NCI-H1930 (cell line): ENCODE results near the gene RIBC2.
"Not testable (repeated sequence)": the region's sequence is repeated elsewhere in the genome, so short reads cannot be mapped to it uniquely, and the experiment has no call there.

ENCODE experiments used
- DNase-seq, 2 experiments: peaks; one replicate each; lab custom pipeline; 2025; lab: John Stamatoyannopoulos, UW

The RIBC2 gene

GRCh38 chr22:45413368-45414211 is at the start of gene RIBC2, which contains the start of gene SMC1B:
Gene RIBC2 (plus strand): TSS chr22:45413693. CDS start chr22:45413887, 194 bp downstream.
Gene SMC1B (minus strand): TSS chr22:45413599. CDS start chr22:45413567, 32 bp downstream.
- DNase-seq = peak; percentile 95 to 96

DNA sequence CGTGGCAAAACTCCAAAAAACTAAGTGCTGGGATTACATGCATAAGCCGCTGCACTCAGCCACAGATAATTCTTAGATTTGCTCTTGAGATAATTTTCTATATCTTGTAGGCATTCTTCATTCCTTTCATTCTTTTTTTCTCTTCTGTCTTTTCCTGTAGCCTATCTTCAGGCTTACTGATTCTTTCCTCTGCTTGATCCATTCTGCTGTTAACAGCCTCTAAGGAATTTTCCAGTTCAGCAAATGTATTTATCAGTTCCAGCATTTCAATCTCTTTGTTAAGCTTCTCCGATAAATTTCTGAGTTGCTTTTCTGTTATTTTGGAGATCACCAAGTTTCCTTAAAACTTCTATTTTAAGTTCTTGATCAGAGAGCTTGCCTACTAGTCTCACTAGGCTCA is 46.8 kb upstream of the RIBC2 start:
- DNase-seq = no peak

- not testable (repeated sequence) for DNase-seq
Measured at GRCh38 chr22:45373592-45373991, 39.9 kb upstream of the RIBC2 start.

GRCh38 chr22:45376009-45376408 is 37.5 kb upstream of the RIBC2 start:
- DNase-seq = no peak

- DNase-seq = no peak
Measured at GRCh38 chr22:45376703-45377102, 36.8 kb upstream of the RIBC2 start.

DNA sequence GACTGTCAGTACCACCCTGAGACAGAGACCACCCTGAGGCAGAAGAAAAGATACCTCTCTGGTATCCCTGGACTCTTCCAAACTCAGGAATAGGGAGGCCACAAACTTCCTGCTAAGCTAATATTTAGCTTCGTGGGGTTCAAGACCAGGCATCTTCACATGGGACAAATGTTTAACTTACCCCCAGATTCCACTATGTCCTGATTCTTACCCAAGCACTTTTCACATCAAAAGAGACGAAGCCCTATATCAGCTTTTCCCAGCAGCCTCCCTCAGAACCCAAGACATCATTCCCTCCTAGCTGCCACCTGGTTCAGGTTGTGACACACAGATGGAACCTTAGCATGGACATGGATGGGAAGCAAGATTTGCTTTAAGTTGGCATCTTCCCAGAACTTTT is 32.1 kb upstream of the RIBC2 start:
- no peak for DNase-seq

- no peak for DNase-seq
Measured at GRCh38 chr22:45389546-45389945, 23.9 kb upstream of the RIBC2 start.

DNA sequence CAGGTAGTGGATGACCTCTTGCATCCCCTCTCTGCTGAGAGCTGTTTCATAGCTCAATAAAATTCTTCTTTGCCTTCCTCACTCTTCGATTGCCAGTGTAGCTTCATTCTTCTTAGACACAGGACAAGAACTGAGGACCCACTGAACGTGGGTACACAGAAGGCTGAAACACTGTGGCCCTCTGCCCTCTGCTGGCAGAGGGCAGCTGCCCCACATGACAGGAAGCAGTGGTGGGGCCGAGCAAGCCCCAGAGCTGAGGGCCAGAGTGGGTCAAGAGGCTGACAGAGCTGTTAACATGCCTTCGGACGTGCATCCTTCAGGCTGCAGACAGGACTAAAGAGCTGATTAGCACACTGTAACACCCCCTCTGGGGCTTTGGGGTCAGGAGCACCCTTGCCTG is 15.7 kb upstream of the RIBC2 start:
- no peak for DNase-seq

DNA sequence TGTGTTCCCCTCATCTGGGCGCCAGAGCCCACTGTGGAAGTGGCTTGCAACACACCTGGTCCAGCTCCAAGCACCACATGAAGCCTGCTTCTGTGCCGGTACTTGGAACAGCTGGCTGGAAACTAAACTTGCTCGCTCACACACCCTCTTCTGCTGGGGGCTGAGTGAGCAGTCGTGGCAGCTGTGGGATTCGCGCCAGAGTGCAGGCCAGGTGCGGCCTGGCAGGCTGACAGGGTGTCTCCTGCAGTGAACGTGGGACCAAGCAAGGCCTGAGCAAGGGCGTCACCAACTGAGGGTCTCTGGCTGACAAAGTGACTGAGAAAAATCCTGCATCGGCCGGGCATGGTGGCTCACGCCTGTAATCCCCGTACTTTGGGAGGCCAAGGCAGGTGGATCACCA is 15.3 kb upstream of the RIBC2 start:
- no peak for DNase-seq

DNA sequence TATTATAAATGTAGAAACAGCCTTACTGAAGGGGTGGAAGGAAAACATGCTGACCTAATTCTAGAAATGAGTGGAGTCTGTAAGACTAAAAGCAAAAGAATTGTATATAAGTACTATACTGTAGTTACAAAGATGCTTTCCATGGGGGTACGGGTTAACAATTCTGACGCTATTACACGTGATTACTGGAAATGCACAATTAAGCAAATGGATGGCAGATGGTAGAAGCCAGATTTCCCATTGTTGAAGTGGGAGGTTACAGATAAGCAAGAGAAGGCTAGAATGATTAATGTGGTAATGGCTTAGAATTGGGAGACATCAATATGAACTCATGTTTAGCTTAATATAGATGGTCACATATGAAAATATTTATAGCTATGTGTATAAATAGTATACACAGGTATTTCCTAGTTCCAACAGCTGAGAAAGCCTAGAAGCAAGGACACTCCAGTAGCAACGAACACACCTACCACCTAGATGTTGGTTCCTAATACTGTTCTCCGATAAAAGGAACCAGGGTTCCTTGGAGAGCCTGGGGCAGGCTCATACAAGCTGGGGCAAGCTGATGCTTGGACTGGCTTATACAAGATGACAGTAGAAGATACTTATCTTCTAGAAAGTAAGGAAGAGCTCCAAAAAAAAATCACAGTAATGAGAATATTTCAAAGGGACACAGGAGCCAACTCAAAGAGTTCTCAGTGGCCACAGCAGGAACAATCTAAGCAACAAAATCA is 13.6 kb upstream of the RIBC2 start:
- peak in 1 of 2 experiments; percentile 15 for DNase-seq

GRCh38 chr22:45402466-45402985 is 11.0 kb upstream of the RIBC2 start:
- DNase-seq = no peak

- no peak for DNase-seq
Measured at GRCh38 chr22:45407793-45408192, 5.7 kb upstream of the RIBC2 start.

GRCh38 chr22:45413013-45413367 is 503 bp upstream of the RIBC2 start:
- no peak for DNase-seq

GRCh38 chr22:45418056-45418769 is 4.7 kb downstream of the RIBC2 start:
- DNase-seq = no peak

GRCh38 chr22:45418770-45419138 is 5.3 kb downstream of the RIBC2 start:
- no peak for DNase-seq

DNA sequence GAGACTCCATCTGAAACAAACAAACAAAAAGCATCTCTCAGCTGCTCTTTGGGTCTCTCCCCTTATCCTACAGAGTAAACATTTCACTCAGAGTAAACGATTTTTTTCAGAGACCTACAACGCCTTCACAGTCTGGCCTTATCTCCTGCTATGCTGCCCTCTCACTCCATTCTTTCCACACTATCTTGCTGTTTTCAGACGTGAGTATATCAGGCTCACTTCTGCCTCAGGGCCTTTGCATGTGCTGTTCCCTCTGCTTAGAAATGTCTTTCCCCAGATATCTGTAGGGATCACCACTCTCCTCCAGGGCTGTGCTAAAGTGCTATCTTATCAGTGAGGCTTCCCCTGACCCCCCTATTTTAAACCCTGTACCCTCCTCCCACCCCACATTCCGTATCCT is 6.5 kb downstream of the RIBC2 start:
- DNase-seq = no peak

DNA sequence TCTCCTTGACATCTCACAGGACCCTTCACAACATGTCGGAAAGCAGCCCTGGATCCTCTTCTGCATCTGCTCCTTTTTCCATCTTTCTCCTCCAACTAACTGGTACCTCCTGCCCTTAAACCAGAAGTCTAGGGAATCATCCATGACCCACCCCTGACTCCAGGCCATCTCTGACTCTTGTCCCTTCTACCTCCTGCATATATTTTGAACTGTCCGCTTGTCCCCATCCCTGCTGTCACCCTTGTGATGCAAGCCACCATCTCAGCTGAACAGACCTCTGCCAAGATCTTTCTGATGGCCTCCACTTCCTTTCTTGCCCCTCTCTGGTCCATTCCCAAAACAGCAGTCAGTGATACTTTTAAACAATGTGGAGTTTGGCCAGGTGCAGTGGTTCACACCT is 7.0 kb downstream of the RIBC2 start:
- DNase-seq = no peak

DNA sequence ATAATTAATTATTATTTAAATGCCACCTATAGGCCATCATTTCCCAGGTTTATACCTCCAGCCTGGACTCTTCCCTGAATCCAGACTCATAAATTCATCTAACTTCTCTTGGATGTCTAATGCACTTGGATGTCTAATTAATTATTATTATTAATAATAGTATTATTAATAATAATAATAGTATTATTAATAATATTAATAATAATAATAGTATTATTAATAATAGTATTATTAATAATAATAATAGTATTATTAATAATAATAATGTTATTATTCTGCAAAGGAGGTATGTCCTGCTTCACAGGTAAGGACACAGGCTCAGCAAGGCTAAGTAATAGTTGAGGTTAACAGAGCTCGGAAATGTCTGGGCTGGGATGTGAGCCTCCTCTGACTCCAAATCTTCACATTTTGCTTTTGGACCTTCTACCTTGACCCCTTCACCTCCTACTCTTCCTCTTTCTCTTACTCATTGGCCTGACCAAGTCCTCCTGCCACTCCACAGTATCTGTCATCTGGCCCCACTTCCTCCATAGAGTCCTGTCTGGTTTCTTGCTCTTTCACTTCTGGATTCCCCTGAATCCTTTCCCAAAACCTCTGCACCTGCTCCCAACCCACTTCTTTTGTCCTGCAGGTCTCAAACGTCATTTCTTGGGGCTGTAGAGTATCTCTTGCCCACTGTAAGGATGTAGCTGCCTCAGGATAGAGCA is 8.0 kb downstream of the RIBC2 start:
- no peak for DNase-seq

DNA sequence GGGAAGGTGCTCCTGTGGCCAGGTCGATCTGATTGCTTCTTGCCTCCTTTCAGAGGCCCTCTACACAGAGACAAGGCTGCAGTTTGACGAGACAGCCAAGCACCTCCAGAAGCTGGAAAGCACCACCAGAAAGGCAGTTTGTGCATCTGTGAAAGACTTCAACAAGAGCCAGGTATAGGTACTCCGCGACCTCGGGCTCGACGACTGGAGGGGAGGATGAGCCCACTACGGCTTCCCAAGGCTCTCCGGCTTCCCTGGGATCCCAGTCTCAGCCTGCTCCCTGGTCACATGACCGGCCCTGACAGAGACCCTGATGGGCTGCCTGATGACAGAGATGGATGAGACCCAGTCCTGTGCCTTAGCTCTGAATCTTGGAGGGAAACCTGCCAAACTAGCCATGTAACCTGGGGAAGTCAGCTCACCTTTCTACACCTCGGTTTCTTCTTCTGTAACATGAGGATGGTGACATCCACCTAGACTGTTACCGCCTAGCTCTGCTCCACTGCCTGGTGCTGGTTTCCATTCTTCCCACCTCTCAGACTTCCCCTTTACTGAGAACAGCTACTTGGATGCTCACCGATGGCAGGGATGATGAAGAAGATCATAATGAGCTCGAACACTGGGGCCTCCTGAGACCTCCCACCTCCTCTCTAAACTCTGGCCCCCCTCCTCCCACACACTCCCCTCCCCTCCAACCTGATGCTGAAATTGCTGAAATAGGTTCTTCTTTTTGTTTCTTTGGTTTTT is 8.9 kb downstream of the RIBC2 start:
- DNase-seq = no peak

GRCh38 chr22:45423524-45423923 is 10.0 kb downstream of the RIBC2 start:
- DNase-seq = no peak

GRCh38 chr22:45424241-45424731 is 10.8 kb downstream of the RIBC2 start:
- no peak for DNase-seq
